Activated CD4-positive, alpha-beta memory T cell treated with anti-CD3 and anti-CD28 coated beads for 36 hours (primary cell): ENCODE measurements around the gene L3MBTL3. TPM values are rescaled to one million over a fixed set of nuclear protein-coding genes. Genes with fewer than 3 reads are reported as not detected.
"Not testable (repeated sequence)": the region's sequence is repeated elsewhere in the genome, so short reads cannot be mapped to it uniquely, and the experiment has no call there.

ENCODE experiments used
- CTCF ChIA-PET: fragments of 350-600 bp; sonication (Branson Sonifier 250); formaldehyde crosslinking; loops from one replicate; lab custom pipeline; 2021; ENCODE audit warnings: antibody characterized with exemption, inconsistent platforms; lab: Charles Lee
- POLR2A ChIA-PET: fragments of 350-600 bp; sonication (Branson Sonifier 250); formaldehyde crosslinking; loops from one replicate; lab custom pipeline; 2021; ENCODE audit warnings: antibody characterized with exemption; lab: Charles Lee
- DNase-seq: peaks from one replicate; pipeline ENCODE4 v3.0.0-alpha.2; 2020
- H3K27ac Mint-ChIP-seq: one replicate; pipeline ENCODE4 v1.8.0; 2021; ENCODE audit warnings: mixed read lengths
- H3K27me3 Mint-ChIP-seq: one replicate; pipeline ENCODE4 v1.8.0; 2021; ENCODE audit warnings: mixed read lengths
- H3K36me3 Mint-ChIP-seq: one replicate; pipeline ENCODE4 v1.8.0; 2021; ENCODE audit warnings: mixed read lengths
- H3K4me1 Mint-ChIP-seq: one replicate; pipeline ENCODE4 v1.8.0; 2021; ENCODE audit warnings: low read depth, mixed read lengths
- H3K4me3 Mint-ChIP-seq: one replicate; pipeline ENCODE4 v1.8.0; 2021; ENCODE audit warnings: mild to moderate bottlenecking, mixed read lengths
- H3K9me3 Mint-ChIP-seq: one replicate; pipeline ENCODE4 v1.8.0; 2021; ENCODE audit warnings: mixed read lengths
- intact Hi-C: fragments of 100-400 bp; cut with micrococcal nuclease; formaldehyde crosslinking; loops from one replicate; pipeline ENCODE4 v1.15.1; 2023
- total RNA-seq, 2 experiments: library from RNA; stranded (reverse); gene quantifications; one replicate each; pipeline ENCODE4 v1.2.3, GENCODE V29; 2021

Gene L3MBTL3
- total RNA-seq, 2 experiments from 2014 or later = 5.2 to 7.4 TPM

- no peak for DNase-seq
- ChIA-PET CTCF (interaction anchor here (1.1 kb wide), 1 partner anchor 13 kb away, joined by 4 read pairs; no protein-coding TSS in a partner anchor), POLR2A (no interaction called here)
- Mint-ChIP-seq H3K4me3 (no peak overlapping the region), H3K27ac (no peak overlapping the region), H3K4me1 (peaks cover 10% of the 10 kb centered on the region), H3K9me3 (peaks cover 4% of the 10 kb centered on the region), H3K27me3 (no peaks in the 10 kb centered on the region), H3K36me3 (peaks cover 20% of the 10 kb centered on the region)
- intact Hi-C loops = no loop called here
These were observed 72.4 kb downstream of the L3MBTL3 start for GRCh38 chr6:130090796-130091195.

GRCh38 chr6:130093546-130093945 is 75.2 kb downstream of the L3MBTL3 start:
- intact Hi-C loops = no loop called here
- H3K27ac Mint-ChIP-seq = no peak overlapping the region
- H3K36me3 Mint-ChIP-seq = peaks cover 22% of the 10 kb centered on the region
- no peaks in the 10 kb centered on the region for H3K27me3 Mint-ChIP-seq
- CTCF ChIA-PET = no interaction called here
- DNase-seq = no peak
- POLR2A ChIA-PET = no interaction called here
- H3K4me1 Mint-ChIP-seq = peaks cover 10% of the 10 kb centered on the region
- H3K4me3 Mint-ChIP-seq = no peak overlapping the region
- H3K9me3 Mint-ChIP-seq = peaks cover 4% of the 10 kb centered on the region

DNA sequence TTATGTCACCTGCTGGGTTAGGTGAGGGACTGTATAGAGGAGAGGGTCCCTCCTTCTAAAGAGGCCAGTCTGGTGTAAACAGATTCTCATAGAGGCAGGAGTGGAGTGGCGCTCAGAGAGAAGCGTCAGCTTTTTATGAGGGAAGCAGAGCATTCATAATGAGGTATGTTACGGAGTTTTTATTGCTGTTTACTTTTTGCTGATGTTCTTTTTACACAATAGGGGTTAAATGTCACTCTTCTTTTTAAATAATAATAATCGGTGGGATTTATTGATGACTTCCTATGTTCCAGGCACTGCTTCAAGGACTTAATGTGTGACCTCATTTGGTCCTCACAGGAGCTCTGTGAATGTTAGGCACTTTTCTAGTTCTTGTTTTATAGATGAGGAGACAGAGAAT is 79.9 kb downstream of the L3MBTL3 start:
- Mint-ChIP-seq H3K4me1 (peaks cover 2% of the 10 kb centered on the region), H3K4me3 (no peak overlapping the region), H3K27me3 (no peaks in the 10 kb centered on the region), H3K27ac (no peak overlapping the region), H3K36me3 (peaks cover 20% of the 10 kb centered on the region), H3K9me3 (no peaks in the 10 kb centered on the region)
- no peak for DNase-seq
- intact Hi-C loops = no loop called here
- CTCF ChIA-PET = no interaction called here
- POLR2A ChIA-PET = no interaction called here

DNA sequence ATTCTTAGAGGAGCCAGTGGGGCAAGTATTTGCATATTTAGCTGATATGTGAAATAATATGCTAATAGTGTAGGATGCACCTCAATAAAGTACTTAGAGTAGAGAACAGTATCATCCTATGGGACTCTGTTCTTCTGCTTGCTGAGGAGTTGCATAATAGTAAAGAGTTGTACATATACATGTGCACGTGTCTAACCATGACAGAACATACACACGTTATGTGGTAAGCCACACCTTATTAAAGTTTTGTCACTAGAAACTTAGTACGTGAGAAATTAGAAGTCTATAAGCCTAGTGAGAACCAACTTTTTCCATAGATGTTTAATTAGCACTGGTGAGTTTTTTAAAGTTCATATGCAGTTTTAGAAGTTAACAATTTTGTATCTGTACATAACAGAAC is 80.7 kb downstream of the L3MBTL3 start:
- no peaks in the 10 kb centered on the region for H3K4me1 Mint-ChIP-seq

DNA sequence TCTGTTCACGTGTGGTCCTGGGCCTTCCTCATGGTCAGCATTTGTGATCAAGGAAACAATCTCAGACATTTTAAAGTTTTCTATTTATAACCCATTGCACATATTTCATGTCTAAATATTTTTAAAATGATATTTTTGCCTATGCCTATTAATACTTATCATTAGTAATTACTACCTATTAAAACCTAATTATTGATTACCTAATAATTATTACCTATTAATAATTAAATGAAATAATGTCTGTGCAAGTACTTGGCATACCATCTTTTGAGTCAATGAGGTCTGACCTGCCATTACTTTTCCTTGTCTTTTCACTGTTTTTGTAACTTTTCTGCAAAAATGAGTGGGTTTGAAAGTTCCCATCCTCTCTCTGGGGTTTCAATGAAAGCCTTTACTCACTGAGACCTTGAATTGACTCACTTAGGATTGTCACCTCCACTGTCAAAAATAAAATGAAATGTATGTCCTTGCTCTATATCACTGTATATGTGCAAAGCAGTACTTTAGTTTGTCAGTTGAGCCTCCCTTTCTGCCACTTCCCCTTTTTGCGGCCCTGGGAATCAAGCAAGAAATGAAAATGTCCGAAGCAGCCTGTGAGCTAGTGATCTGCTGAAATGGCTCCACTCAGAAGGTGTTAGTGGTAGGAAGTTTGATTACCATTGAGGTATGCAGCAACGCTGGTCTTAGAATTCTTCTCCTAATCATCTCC is 87.8 kb downstream of the L3MBTL3 start:
- no peak overlapping the region for H3K4me3 Mint-ChIP-seq
- peaks cover 43% of the 10 kb centered on the region for H3K36me3 Mint-ChIP-seq
- H3K27me3 Mint-ChIP-seq = no peaks in the 10 kb centered on the region
- H3K9me3 Mint-ChIP-seq = peaks cover 5% of the 10 kb centered on the region
- H3K27ac Mint-ChIP-seq = no peak overlapping the region
- POLR2A ChIA-PET = no interaction called here
- peaks cover 6% of the 10 kb centered on the region for H3K4me1 Mint-ChIP-seq
- DNase-seq = no peak
- CTCF ChIA-PET = no interaction called here
- intact Hi-C loops = no loop called here

More for the DNA sequence above, 80.7 kb downstream of the L3MBTL3 start:
- CTCF ChIA-PET = interaction anchor here (1.4 kb wide), 1 partner anchor 13 kb away, joined by 4 read pairs; no protein-coding TSS in a partner anchor
- DNase-seq = no peak
- no peak overlapping the region for H3K27ac Mint-ChIP-seq
- POLR2A ChIA-PET = no interaction called here
- peaks cover 20% of the 10 kb centered on the region for H3K36me3 Mint-ChIP-seq
- H3K27me3 Mint-ChIP-seq = no peaks in the 10 kb centered on the region
- H3K4me3 Mint-ChIP-seq = no peak overlapping the region
- no peaks in the 10 kb centered on the region for H3K9me3 Mint-ChIP-seq
- intact Hi-C loops = no loop called here

DNA sequence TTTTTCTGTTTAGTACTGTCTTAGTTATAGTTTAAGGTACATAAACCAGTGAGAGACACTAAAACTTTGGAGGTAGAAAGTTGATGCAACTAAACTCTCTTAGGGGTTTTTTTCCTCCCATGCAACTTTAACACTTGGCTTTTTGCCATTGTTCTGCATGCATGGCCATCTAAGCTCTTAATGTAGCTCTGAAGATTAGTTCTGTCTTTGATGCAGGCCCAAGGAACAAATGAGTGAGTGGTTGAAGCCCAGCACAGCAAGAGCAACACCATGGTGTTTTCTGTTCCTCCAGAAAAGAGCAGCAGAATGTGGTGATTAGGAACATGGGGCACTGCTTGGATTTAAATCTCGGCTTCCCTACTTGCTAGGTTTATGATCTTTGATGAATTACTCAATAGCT is 89.3 kb downstream of the L3MBTL3 start:
- DNase-seq = no peak
- ChIA-PET POLR2A (no interaction called here), CTCF (no interaction called here)
- intact Hi-C loops = no loop called here
- Mint-ChIP-seq H3K27ac (no peak overlapping the region), H3K4me1 (peaks cover 6% of the 10 kb centered on the region), H3K36me3 (peaks cover 33% of the 10 kb centered on the region), H3K4me3 (no peak overlapping the region), H3K9me3 (peaks cover 5% of the 10 kb centered on the region), H3K27me3 (no peaks in the 10 kb centered on the region)

DNA sequence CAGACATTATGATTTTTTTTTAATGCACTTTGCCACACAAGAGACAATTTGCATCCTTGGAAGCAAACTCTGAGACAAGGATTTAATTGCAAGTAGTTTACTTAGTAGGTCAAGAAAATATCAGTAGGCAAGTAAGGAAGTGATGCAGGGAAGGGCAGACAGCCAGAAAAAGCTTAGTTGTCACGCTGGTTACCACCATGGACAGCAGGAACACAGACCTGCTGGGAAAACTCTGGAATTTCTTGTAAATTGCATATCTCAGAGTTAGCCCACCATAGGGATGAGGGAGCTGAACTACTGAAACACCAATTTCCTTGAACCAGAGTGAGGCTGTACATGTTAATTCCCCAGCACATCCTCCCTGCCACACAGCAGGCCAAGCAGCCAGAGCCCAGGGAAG is 92.7 kb downstream of the L3MBTL3 start:
- H3K4me3 Mint-ChIP-seq = no peak overlapping the region
- DNase-seq = no peak
- H3K4me1 Mint-ChIP-seq = peaks cover 6% of the 10 kb centered on the region
- no peaks in the 10 kb centered on the region for H3K27me3 Mint-ChIP-seq
- H3K36me3 Mint-ChIP-seq = peaks cover 38% of the 10 kb centered on the region
- peaks cover 5% of the 10 kb centered on the region for H3K9me3 Mint-ChIP-seq
- CTCF ChIA-PET = interaction anchor here (1.3 kb wide), 1 partner anchor 12 kb away, joined by 4 read pairs; no protein-coding TSS in a partner anchor
- intact Hi-C loops = no loop called here
- POLR2A ChIA-PET = no interaction called here
- no peak overlapping the region for H3K27ac Mint-ChIP-seq

- Mint-ChIP-seq H3K4me1 (peaks cover 2% of the 10 kb centered on the region), H3K4me3 (no peak overlapping the region), H3K9me3 (peaks cover 5% of the 10 kb centered on the region), H3K36me3 (peaks cover 26% of the 10 kb centered on the region), H3K27ac (no peak overlapping the region), H3K27me3 (no peaks in the 10 kb centered on the region)
- DNase-seq = no peak
- intact Hi-C loops = no loop called here
- POLR2A ChIA-PET = no interaction called here
- CTCF ChIA-PET = no interaction called here
These were observed 94.9 kb downstream of the L3MBTL3 start for GRCh38 chr6:130113201-130113710.

DNA sequence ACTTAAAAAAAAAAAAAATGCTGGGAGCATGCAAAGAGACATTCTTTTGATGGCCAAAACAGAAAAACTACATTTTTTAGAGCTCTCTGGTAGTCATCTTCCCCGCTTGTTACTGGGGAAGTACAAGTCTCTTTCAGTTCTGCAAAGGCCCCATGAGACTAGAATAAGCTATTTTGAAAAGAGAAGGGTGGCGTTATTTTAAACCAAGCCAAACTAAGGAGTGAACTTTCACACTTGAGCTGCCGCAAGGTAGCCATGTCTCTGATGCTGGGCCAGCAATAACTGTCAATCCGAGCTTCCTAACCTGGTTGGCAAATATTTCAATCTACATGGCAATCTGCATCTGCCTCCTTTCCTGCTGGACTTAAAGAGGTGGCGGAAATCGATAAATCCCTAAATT is 96.7 kb downstream of the L3MBTL3 start:
- Mint-ChIP-seq H3K4me1 (peaks cover 2% of the 10 kb centered on the region), H3K9me3 (no peaks in the 10 kb centered on the region), H3K27ac (no peak overlapping the region), H3K27me3 (no peaks in the 10 kb centered on the region), H3K4me3 (no peak overlapping the region), H3K36me3 (peaks cover 14% of the 10 kb centered on the region)
- DNase-seq = no peak
- ChIA-PET POLR2A (no interaction called here), CTCF (no interaction called here)
- intact Hi-C loops = no loop called here

GRCh38 chr6:130116273-130116672 is 97.9 kb downstream of the L3MBTL3 start:
- Mint-ChIP-seq H3K4me1 (peaks cover 2% of the 10 kb centered on the region), H3K27me3 (no peaks in the 10 kb centered on the region), H3K36me3 (peaks cover 5% of the 10 kb centered on the region), H3K9me3 (no peaks in the 10 kb centered on the region), H3K27ac (no peak overlapping the region), H3K4me3 (no peak overlapping the region)
- intact Hi-C loops = no loop called here
- DNase-seq = no peak
- CTCF ChIA-PET = no interaction called here
- POLR2A ChIA-PET = no interaction called here

DNA sequence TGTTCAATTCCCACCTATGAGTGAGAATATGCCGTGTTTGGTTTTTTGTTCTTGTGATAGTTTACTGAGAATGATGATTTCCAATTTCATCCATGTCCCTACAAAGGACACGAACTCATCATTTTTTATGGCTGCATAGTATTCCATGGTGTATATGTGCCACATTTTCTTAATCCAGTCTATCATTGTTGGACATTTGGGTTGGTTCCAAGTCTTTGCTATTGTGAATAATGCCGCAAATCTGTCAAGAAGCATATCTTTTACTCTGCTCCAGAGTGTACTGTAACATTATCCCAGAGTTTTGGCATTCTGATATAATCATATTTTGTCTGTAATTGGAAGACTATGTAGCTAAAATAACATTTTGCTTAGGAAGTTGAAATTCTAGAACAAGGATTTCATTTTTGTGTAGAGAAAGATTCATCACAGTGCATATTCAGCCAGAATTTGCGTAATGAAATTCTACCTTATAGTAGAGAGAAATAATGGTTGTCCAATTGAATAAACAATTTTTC is 98.9 kb downstream of the L3MBTL3 start:
- H3K27ac Mint-ChIP-seq, POLR2A ChIA-PET, H3K4me1 Mint-ChIP-seq, DNase-seq, intact Hi-C loops, H3K4me3 Mint-ChIP-seq, CTCF ChIA-PET, H3K27me3 Mint-ChIP-seq, H3K36me3 Mint-ChIP-seq, H3K9me3 Mint-ChIP-seq: not testable (repeated sequence)

DNA sequence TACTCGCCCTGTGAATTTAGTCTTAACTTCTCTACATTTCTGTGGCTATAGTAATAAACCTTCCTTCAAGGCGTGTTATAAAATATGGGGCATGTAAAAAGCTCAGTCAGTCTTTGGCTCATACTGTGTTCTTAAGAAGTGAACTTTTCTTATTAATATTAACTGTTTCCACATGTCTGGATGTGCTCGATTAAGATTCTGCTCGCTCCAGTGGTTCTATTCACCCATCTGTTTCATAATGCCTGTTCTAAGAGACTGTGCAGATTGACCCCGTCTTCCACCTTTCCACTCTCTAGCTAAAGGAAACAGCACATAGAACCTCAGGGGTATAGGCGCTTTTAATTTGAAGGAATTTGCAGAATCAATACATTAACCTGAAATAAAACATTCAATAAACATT is 99.9 kb downstream of the L3MBTL3 start:
- H3K4me1 Mint-ChIP-seq = peaks cover 2% of the 10 kb centered on the region
- DNase-seq = no peak
- H3K27me3 Mint-ChIP-seq = no peaks in the 10 kb centered on the region
- ChIA-PET CTCF (no interaction called here), POLR2A (no interaction called here)
- intact Hi-C loops = no loop called here
- no peak overlapping the region for H3K27ac Mint-ChIP-seq
- H3K36me3 Mint-ChIP-seq = peaks cover 5% of the 10 kb centered on the region
- no peaks in the 10 kb centered on the region for H3K9me3 Mint-ChIP-seq
- no peak overlapping the region for H3K4me3 Mint-ChIP-seq

DNA sequence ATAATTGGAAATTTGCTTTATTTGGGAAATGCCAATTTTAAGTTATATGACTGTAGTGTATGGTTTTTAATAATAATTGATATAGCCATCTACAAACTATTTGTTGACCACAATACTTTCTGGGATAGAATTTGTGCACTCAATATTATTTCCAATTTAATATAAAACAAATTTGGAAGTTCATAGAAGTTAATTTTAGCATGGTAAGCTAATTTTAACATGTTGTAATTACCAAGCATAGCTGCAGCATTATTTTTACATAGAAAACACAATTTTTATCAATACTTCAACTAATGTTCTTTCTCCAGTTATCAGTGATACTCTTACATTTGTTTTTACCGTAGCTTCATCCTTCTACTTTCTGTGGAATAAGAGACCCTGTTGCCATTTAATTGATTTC is 100.8 kb downstream of the L3MBTL3 start:
- peaks cover 5% of the 10 kb centered on the region for H3K36me3 Mint-ChIP-seq
- H3K27me3 Mint-ChIP-seq = no peaks in the 10 kb centered on the region
- CTCF ChIA-PET = interaction anchor here (0.6 kb wide), 1 partner anchor 164 kb away, joined by 3 read pairs; no protein-coding TSS in a partner anchor
- H3K27ac Mint-ChIP-seq = no peak overlapping the region
- POLR2A ChIA-PET = no interaction called here
- H3K4me3 Mint-ChIP-seq = no peak overlapping the region
- H3K9me3 Mint-ChIP-seq = no peaks in the 10 kb centered on the region
- intact Hi-C loops = no loop called here
- DNase-seq = no peak
- peaks cover 2% of the 10 kb centered on the region for H3K4me1 Mint-ChIP-seq
